GM19238 (cell line): ENCODE measurements around the gene CTLA4.

ENCODE experiments used
- DNase-seq: peaks from one replicate; pipeline ENCODE4 v3.0.0; 2011; ENCODE audit warnings: low spot score; ENCODE audit not compliant: insufficient read length

CTLA4 gene

GRCh38 chr2:203890733-203891132 is 23.2 kb downstream of the CTLA4 start:
- no peak for DNase-seq

- no peak for DNase-seq
Measured at GRCh38 chr2:203891474-203891873, 23.9 kb downstream of the CTLA4 start.

GRCh38 chr2:203892207-203892606 is 24.6 kb downstream of the CTLA4 start:
- DNase-seq, result no peak

GRCh38 chr2:203893401-203893800 is 25.8 kb downstream of the CTLA4 start:
- no peak for DNase-seq

- DNase-seq, result no peak
Measured at GRCh38 chr2:203893840-203894239, 26.3 kb downstream of the CTLA4 start.

GRCh38 chr2:203894262-203894661 is 26.7 kb downstream of the CTLA4 start:
- DNase-seq, result no peak

GRCh38 chr2:203897544-203897943 is 30.0 kb downstream of the CTLA4 start:
- no peak for DNase-seq

- no peak for DNase-seq
Measured at GRCh38 chr2:203898657-203899056, 31.1 kb downstream of the CTLA4 start.

- no peak for DNase-seq
Measured at GRCh38 chr2:203900253-203900652, 32.7 kb downstream of the CTLA4 start.

GRCh38 chr2:203904022-203904421 is 36.5 kb downstream of the CTLA4 start:
- DNase-seq, result no peak

- DNase-seq, result no peak
Measured at GRCh38 chr2:203905656-203906055, 38.1 kb downstream of the CTLA4 start.

- DNase-seq, result no peak
Measured at GRCh38 chr2:203908066-203908796, 40.7 kb downstream of the CTLA4 start.

GRCh38 chr2:203908797-203909185 is 41.2 kb downstream of the CTLA4 start:
- no peak for DNase-seq

GRCh38 chr2:203909261-203909967 is 41.8 kb downstream of the CTLA4 start:
- DNase-seq, result no peak

- DNase-seq, result no peak
Measured at GRCh38 chr2:203909974-203910373, 42.4 kb downstream of the CTLA4 start.

- no peak for DNase-seq
Measured at GRCh38 chr2:203913947-203914346, 46.4 kb downstream of the CTLA4 start.

- DNase-seq, result no peak
Measured at GRCh38 chr2:203914546-203915182, 47.1 kb downstream of the CTLA4 start.

GRCh38 chr2:203915256-203915655 is 47.7 kb downstream of the CTLA4 start:
- DNase-seq, result no peak

GRCh38 chr2:203916756-203917155 is 49.2 kb downstream of the CTLA4 start:
- DNase-seq, result no peak

GRCh38 chr2:203918264-203918663 is 50.7 kb downstream of the CTLA4 start:
- no peak for DNase-seq

GRCh38 chr2:203918839-203919238 is 51.3 kb downstream of the CTLA4 start:
- no peak for DNase-seq
